ENCODE data around the gene TBC1D26. TPM values are rescaled to one million over a fixed set of nuclear protein-coding genes. Genes with fewer than 3 reads are reported as not detected.
"Not testable (repeated sequence)": the region's sequence is repeated elsewhere in the genome, so short reads cannot be mapped to it uniquely, and the experiment has no call there.

TBC1D26 gene
- total RNA-seq, 1 donor from 2014 or later, result 0.14 TPM

- not testable (repeated sequence) for H3K79me2 ChIP-seq (ENCODE audit: insufficient read depth, low read length); DNase-seq (ENCODE audit: low read depth); H3K4me1 ChIP-seq (ENCODE audit: insufficient read depth, low read length); H4K20me1 ChIP-seq (ENCODE audit: insufficient read depth, low read length); H3K27me3 Mint-ChIP-seq (ENCODE audit: low read depth, unreplicated experiment); H3K36me3 ChIP-seq (ENCODE audit: insufficient read depth, low read length); H3K4me3 Mint-ChIP-seq (ENCODE audit: unreplicated experiment); H3K36me3 Mint-ChIP-seq (ENCODE audit: low read depth, unreplicated experiment); H2AFZ ChIP-seq (ENCODE audit: low read depth, low read length); H3K4me2 ChIP-seq (ENCODE audit: low read length); H3K9me3 Mint-ChIP-seq (ENCODE audit: unreplicated experiment); FAIRE-seq; H3K4me3 ChIP-seq (ENCODE audit: insufficient read depth, low read depth, low read length); H3K9me3 ChIP-seq (ENCODE audit: insufficient read depth, low read depth, low read length); H3K27ac ChIP-seq (ENCODE audit: low read depth, low read length); H3K9ac ChIP-seq (ENCODE audit: low read length); H3K4me1 Mint-ChIP-seq (ENCODE audit: low read depth, unreplicated experiment); H3K27ac Mint-ChIP-seq (ENCODE audit: unreplicated experiment); H3K27me3 ChIP-seq (ENCODE audit: insufficient read depth, low read length)
Measured at GRCh38 chr17:15733174-15733789, 1.2 kb downstream of the TBC1D26 start.

DNA sequence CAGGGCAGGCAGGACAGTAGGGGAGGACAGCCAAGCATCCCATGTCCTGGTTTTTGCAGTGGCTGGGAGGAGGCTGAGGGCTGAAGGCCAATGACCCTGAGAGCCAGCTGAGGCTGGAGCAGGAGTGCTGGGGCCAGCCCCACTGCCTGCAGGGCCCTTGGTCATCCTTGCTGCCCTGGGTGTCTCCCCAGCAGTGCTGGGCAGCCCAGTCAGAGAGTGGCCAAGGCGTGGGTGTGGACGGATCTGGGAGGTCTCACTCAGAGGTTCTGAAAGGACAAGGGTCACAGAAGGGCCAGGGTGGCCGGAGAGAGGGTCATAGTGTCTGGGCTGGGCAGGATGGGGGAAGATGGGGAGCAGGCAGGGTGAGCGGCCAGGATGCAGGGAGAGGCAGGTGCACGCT is 4.5 kb downstream of the TBC1D26 start:
- FAIRE-seq; H3K4me3 Mint-ChIP-seq (ENCODE audit: unreplicated experiment); H3K4me1 Mint-ChIP-seq (ENCODE audit: low read depth, unreplicated experiment): not testable (repeated sequence)

DNA sequence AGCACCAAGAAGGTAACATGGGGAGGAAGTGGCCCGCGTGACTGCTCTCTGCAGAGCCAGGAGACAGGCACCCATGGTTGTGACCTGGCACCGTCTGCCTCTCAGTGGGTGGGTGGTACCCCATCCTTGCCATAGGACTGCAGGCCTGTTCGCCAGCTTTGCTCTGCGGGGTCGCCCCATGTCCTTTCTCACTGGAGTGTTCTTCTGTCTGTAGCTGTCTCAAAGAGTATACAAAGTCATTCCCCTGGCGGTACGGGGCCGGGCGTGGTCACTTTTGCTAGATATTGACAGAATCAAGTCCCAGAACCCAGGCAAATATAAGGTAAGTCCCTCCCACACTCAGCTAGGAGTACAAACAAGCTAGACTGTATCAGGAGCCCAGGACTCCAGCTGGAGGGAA is 6.0 kb downstream of the TBC1D26 start:
- DNase-seq (ENCODE audit: low read depth) (no peak), FAIRE-seq (no peak)
- Histone ChIP-seq H2AFZ (ENCODE audit: low read depth, low read length) (no peak overlapping the region), H4K20me1 (ENCODE audit: insufficient read depth, low read length) (no peaks in the 10 kb centered on the region), H3K4me3 (ENCODE audit: insufficient read depth, low read depth, low read length) (no peak overlapping the region), H3K4me2 (ENCODE audit: low read length) (no peak overlapping the region), H3K27me3 (ENCODE audit: insufficient read depth, low read length) (no peaks in the 10 kb centered on the region), H3K27ac (ENCODE audit: low read depth, low read length) (no peak overlapping the region), H3K4me1 (ENCODE audit: insufficient read depth, low read length) (no peaks in the 10 kb centered on the region), H3K79me2 (ENCODE audit: insufficient read depth, low read length) (no peaks in the 10 kb centered on the region), H3K9ac (ENCODE audit: low read length) (no peak overlapping the region), H3K36me3 (ENCODE audit: insufficient read depth, low read length) (no peaks in the 10 kb centered on the region), H3K9me3 (ENCODE audit: insufficient read depth, low read depth, low read length) (no peaks in the 10 kb centered on the region)
- Mint-ChIP-seq H3K27ac (ENCODE audit: unreplicated experiment) (no peak overlapping the region), H3K36me3 (ENCODE audit: low read depth, unreplicated experiment) (peaks cover 3% of the 10 kb centered on the region), H3K4me3 (ENCODE audit: unreplicated experiment) (no peak overlapping the region), H3K27me3 (ENCODE audit: low read depth, unreplicated experiment) (peaks cover 3% of the 10 kb centered on the region), H3K9me3 (ENCODE audit: unreplicated experiment) (peaks cover 3% of the 10 kb centered on the region), H3K4me1 (ENCODE audit: low read depth, unreplicated experiment) (no peaks in the 10 kb centered on the region)
- no peak for TF ChIP-seq EZH2 (IDR thresholded peaks at IDR 0.05; ENCODE audit: insufficient read depth, low read length)
- TF ChIP-seq, protein P1, sequence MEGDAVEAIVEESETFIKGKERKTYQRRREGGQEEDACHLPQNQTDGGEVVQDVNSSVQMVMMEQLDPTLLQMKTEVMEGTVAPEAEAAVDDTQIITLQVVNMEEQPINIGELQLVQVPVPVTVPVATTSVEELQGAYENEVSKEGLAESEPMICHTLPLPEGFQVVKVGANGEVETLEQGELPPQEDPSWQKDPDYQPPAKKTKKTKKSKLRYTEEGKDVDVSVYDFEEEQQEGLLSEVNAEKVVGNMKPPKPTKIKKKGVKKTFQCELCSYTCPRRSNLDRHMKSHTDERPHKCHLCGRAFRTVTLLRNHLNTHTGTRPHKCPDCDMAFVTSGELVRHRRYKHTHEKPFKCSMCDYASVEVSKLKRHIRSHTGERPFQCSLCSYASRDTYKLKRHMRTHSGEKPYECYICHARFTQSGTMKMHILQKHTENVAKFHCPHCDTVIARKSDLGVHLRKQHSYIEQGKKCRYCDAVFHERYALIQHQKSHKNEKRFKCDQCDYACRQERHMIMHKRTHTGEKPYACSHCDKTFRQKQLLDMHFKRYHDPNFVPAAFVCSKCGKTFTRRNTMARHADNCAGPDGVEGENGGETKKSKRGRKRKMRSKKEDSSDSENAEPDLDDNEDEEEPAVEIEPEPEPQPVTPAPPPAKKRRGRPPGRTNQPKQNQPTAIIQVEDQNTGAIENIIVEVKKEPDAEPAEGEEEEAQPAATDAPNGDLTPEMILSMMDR (IDR thresholded peaks at IDR 0.05; ENCODE audit: insufficient read depth, low read depth, low read length), result no peak

More for the DNA sequence above, 4.5 kb downstream of the TBC1D26 start:
- H3K4me1 ChIP-seq (ENCODE audit: insufficient read depth, low read length); DNase-seq (ENCODE audit: low read depth); H3K36me3 ChIP-seq (ENCODE audit: insufficient read depth, low read length); H3K27me3 Mint-ChIP-seq (ENCODE audit: low read depth, unreplicated experiment); H3K9me3 ChIP-seq (ENCODE audit: insufficient read depth, low read depth, low read length); H3K27ac ChIP-seq (ENCODE audit: low read depth, low read length); H3K9ac ChIP-seq (ENCODE audit: low read length); H3K4me3 ChIP-seq (ENCODE audit: insufficient read depth, low read depth, low read length); H3K27ac Mint-ChIP-seq (ENCODE audit: unreplicated experiment); H3K9me3 Mint-ChIP-seq (ENCODE audit: unreplicated experiment); H3K4me2 ChIP-seq (ENCODE audit: low read length); H3K79me2 ChIP-seq (ENCODE audit: insufficient read depth, low read length); H3K27me3 ChIP-seq (ENCODE audit: insufficient read depth, low read length); H3K36me3 Mint-ChIP-seq (ENCODE audit: low read depth, unreplicated experiment); H2AFZ ChIP-seq (ENCODE audit: low read depth, low read length); H4K20me1 ChIP-seq (ENCODE audit: insufficient read depth, low read length): not testable (repeated sequence)

DNA sequence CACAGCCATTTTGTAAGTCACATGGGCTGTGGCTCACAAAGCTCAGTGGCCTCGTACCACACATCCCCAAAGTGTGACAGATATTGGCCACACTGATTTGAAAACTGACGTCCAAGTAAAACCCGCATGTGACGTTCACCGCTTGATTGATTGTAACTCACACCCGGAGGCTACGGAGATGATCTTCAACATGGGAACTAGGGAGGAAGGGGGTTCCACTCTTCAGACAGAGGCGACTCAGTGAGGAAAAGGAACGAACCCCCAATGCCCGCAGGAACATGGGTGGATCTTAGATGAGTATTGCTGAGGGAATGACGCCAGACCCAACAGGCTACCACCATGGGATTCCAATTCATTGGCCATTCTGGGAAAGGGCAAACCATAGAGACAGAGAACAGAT is 7.2 kb downstream of the TBC1D26 start:
- H3K4me3 ChIP-seq (ENCODE audit: insufficient read depth, low read depth, low read length); H3K79me2 ChIP-seq (ENCODE audit: insufficient read depth, low read length); H3K27me3 Mint-ChIP-seq (ENCODE audit: low read depth, unreplicated experiment); H3K36me3 ChIP-seq (ENCODE audit: insufficient read depth, low read length); H3K27ac Mint-ChIP-seq (ENCODE audit: unreplicated experiment); DNase-seq (ENCODE audit: low read depth); H3K27ac ChIP-seq (ENCODE audit: low read depth, low read length); H3K9ac ChIP-seq (ENCODE audit: low read length); H2AFZ ChIP-seq (ENCODE audit: low read depth, low read length); H3K9me3 Mint-ChIP-seq (ENCODE audit: unreplicated experiment); H3K4me3 Mint-ChIP-seq (ENCODE audit: unreplicated experiment); H3K36me3 Mint-ChIP-seq (ENCODE audit: low read depth, unreplicated experiment); H4K20me1 ChIP-seq (ENCODE audit: insufficient read depth, low read length); H3K9me3 ChIP-seq (ENCODE audit: insufficient read depth, low read depth, low read length); H3K27me3 ChIP-seq (ENCODE audit: insufficient read depth, low read length); FAIRE-seq; H3K4me2 ChIP-seq (ENCODE audit: low read length); H3K4me1 ChIP-seq (ENCODE audit: insufficient read depth, low read length); H3K4me1 Mint-ChIP-seq (ENCODE audit: low read depth, unreplicated experiment): not testable (repeated sequence)

DNA sequence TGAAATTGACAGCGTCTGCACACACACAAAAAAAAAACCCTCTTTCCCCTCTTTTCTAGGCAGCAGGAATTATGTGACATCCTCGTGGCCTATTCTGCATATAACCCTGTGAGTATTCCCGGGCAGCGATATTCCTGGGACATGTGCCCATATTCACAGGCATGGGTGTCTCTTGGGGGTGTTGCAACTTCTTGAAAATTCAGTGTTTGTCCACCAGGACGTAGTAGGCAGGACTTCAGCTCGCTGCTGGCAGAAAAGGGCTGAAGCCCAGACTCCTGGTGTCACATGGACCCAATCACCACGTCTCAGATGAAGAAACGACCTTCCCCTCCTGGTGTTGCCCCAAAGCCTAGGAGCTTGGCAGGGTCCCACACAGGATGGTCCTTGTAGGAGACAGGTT is 8.0 kb downstream of the TBC1D26 start:
- not testable (repeated sequence) for H3K4me2 ChIP-seq (ENCODE audit: low read length); H3K9ac ChIP-seq (ENCODE audit: low read length); DNase-seq (ENCODE audit: low read depth); H3K4me1 Mint-ChIP-seq (ENCODE audit: low read depth, unreplicated experiment); H3K27me3 ChIP-seq (ENCODE audit: insufficient read depth, low read length); H3K9me3 Mint-ChIP-seq (ENCODE audit: unreplicated experiment); H3K27ac Mint-ChIP-seq (ENCODE audit: unreplicated experiment); H2AFZ ChIP-seq (ENCODE audit: low read depth, low read length); FAIRE-seq; H3K27me3 Mint-ChIP-seq (ENCODE audit: low read depth, unreplicated experiment); H3K4me1 ChIP-seq (ENCODE audit: insufficient read depth, low read length); H3K36me3 Mint-ChIP-seq (ENCODE audit: low read depth, unreplicated experiment); H3K79me2 ChIP-seq (ENCODE audit: insufficient read depth, low read length); H3K9me3 ChIP-seq (ENCODE audit: insufficient read depth, low read depth, low read length); H3K4me3 Mint-ChIP-seq (ENCODE audit: unreplicated experiment); H4K20me1 ChIP-seq (ENCODE audit: insufficient read depth, low read length); H3K36me3 ChIP-seq (ENCODE audit: insufficient read depth, low read length); H3K4me3 ChIP-seq (ENCODE audit: insufficient read depth, low read depth, low read length); H3K27ac ChIP-seq (ENCODE audit: low read depth, low read length)
